ENCODE results near the gene TNFRSF14.

GRCh38 chr1:2584686-2585317, 28.6 kb downstream of the TNFRSF14 start:
- TF ChIP-seq FOXK2 (IDR thresholded peaks at IDR 0.05) (no peak), PKNOX1 (IDR thresholded peaks at IDR 0.05) (no peak)
